Muscle of leg (tissue), 11 donors: ENCODE data around the gene SLC18B1. TPM values are rescaled to one million over a fixed set of nuclear protein-coding genes. Genes with fewer than 3 reads are reported as not detected.
A peak's percentile ranks its signal among the peaks of the same experiment; 100 is the strongest.
"Not testable (repeated sequence)": the region's sequence is repeated elsewhere in the genome, so short reads cannot be mapped to it uniquely, and the experiment has no call there.

Experiments
- DNase-seq: peaks from one replicate; pipeline ENCODE4 v3.0.0; 2013
- H3K27ac ChIP-seq: one replicate; pipeline ENCODE4 v1.5.1; 2013; ENCODE audit warnings: mild to moderate bottlenecking, low read length, control low read depth
- H3K27me3 ChIP-seq: one replicate; pipeline ENCODE4 v1.6.1; 2013; ENCODE audit warnings: low read length; ENCODE audit not compliant: control insufficient read depth, insufficient read depth
- H3K36me3 ChIP-seq: one replicate; pipeline ENCODE4 v1.6.1; 2013; ENCODE audit warnings: low read length; ENCODE audit not compliant: control insufficient read depth, insufficient read depth
- H3K4me1 ChIP-seq: one replicate; pipeline ENCODE4 v1.6.1; 2013; ENCODE audit warnings: low read length; ENCODE audit not compliant: control insufficient read depth, insufficient read depth
- H3K4me3 ChIP-seq: one replicate; pipeline ENCODE4 v1.5.1; 2013; ENCODE audit warnings: low read length, control low read depth
- H3K9me3 ChIP-seq: replicated peaks from 2 replicates; pipeline ENCODE4 v1.6.1; 2013; ENCODE audit warnings: low read depth, low read length; ENCODE audit not compliant: control insufficient read depth
- WGBS: methylation state at CpG from one replicate; pipeline ENCODE4 v1.1.5; 2013; ENCODE audit warnings: missing lambda C conversion rate; ENCODE audit not compliant: insufficient coverage; 5-methylcytosine and 5-hydroxymethylcytosine counted together
- polyA plus RNA-seq, 8 donors: library from polyadenylated mRNA; unstranded; fragments of 120-200 nt; gene quantifications; one replicate each; pipeline versions ENCODE4 v1.2.1 to v1.2.3, GENCODE V29; 2013; ENCODE audit warnings: inconsistent platforms in 1 of 8, low replicate concordance in 1 of 8; ENCODE audit not compliant: insufficient read length in 8 of 8, insufficient read depth in 1 of 8
- total RNA-seq: library from RNA; stranded (reverse); fragments of 120-200 nt; gene quantifications from one replicate; pipeline ENCODE4 v1.2.4, GENCODE V29; 2013

The SLC18B1 gene
- total and polyA plus RNA-seq, 9 donors, result 8.0 to 14.2 (median 10.8) TPM

- H3K4me1 ChIP-seq, result not testable (repeated sequence)
- 86% methylated on average over 6 of the region's 8 CpGs for WGBS
Observed at GRCh38 chr6:132777881-132778280, 20.6 kb downstream of the SLC18B1 start.

GRCh38 chr6:132768051-132768517 lies 30.4 kb downstream of the SLC18B1 start:
- H3K27ac ChIP-seq, result no peak overlapping the region
- H3K4me1 ChIP-seq, result no peaks in the 10 kb centered on the region
- no peak overlapping the region for H3K4me3 ChIP-seq
- DNase-seq, result peak; percentile 39
- H3K36me3 ChIP-seq, result no peaks in the 10 kb centered on the region
- WGBS, result 35% methylated on average over 5 of the region's 6 CpGs
- H3K27me3 ChIP-seq, result no peaks in the 10 kb centered on the region
- H3K9me3 ChIP-seq, result no peaks in the 10 kb centered on the region

More at GRCh38 chr6:132777881-132778280, 20.6 kb downstream of the SLC18B1 start:
- not testable (repeated sequence) for H3K27me3 ChIP-seq, DNase-seq, H3K27ac ChIP-seq, H3K9me3 ChIP-seq, H3K4me3 ChIP-seq
- H3K36me3 ChIP-seq, result peaks cover 12% of the 10 kb centered on the region

- no CpG with 5 or more reads among the region's 1 CpG for WGBS
Observed at GRCh38 chr6:132765560-132765959, 32.9 kb downstream of the SLC18B1 start.

GRCh38 chr6:132764370-132764769 lies 34.1 kb downstream of the SLC18B1 start:
- H3K27ac ChIP-seq, result no peak overlapping the region
- H3K9me3 ChIP-seq, result no peaks in the 10 kb centered on the region
- no peaks in the 10 kb centered on the region for H3K4me1 ChIP-seq
- DNase-seq, result no peak
- H3K4me3 ChIP-seq, result no peak overlapping the region
- no peaks in the 10 kb centered on the region for H3K36me3 ChIP-seq
- H3K27me3 ChIP-seq, result no peaks in the 10 kb centered on the region

More at GRCh38 chr6:132765560-132765959, 32.9 kb downstream of the SLC18B1 start:
- H3K27me3 ChIP-seq, result no peaks in the 10 kb centered on the region
- no peak for DNase-seq
- no peaks in the 10 kb centered on the region for H3K9me3 ChIP-seq
- no peaks in the 10 kb centered on the region for H3K36me3 ChIP-seq
- H3K4me1 ChIP-seq, result no peaks in the 10 kb centered on the region
- H3K4me3 ChIP-seq, result no peak overlapping the region
- H3K27ac ChIP-seq, result no peak overlapping the region

GRCh38 chr6:132763269-132763668 lies 35.2 kb downstream of the SLC18B1 start:
- no peaks in the 10 kb centered on the region for H3K4me1 ChIP-seq
- no peaks in the 10 kb centered on the region for H3K27me3 ChIP-seq
- no peak overlapping the region for H3K27ac ChIP-seq
- peak; percentile 27 for DNase-seq
- H3K36me3 ChIP-seq, result no peaks in the 10 kb centered on the region
- H3K9me3 ChIP-seq, result no peaks in the 10 kb centered on the region
- no peak overlapping the region for H3K4me3 ChIP-seq
- 89% methylated on average over 1 of the region's 2 CpGs for WGBS

GRCh38 chr6:132760256-132760655 lies 38.2 kb downstream of the SLC18B1 start:
- H3K27me3 ChIP-seq, result no peaks in the 10 kb centered on the region
- H3K27ac ChIP-seq, result no peak overlapping the region
- H3K4me3 ChIP-seq, result no peak overlapping the region
- H3K4me1 ChIP-seq, result no peaks in the 10 kb centered on the region
- no CpG with 5 or more reads among the region's 3 CpGs for WGBS
- no peaks in the 10 kb centered on the region for H3K36me3 ChIP-seq
- no peak for DNase-seq
- H3K9me3 ChIP-seq, result no peaks in the 10 kb centered on the region

- H3K27me3 ChIP-seq, result no peaks in the 10 kb centered on the region
- H3K9me3 ChIP-seq, result no peaks in the 10 kb centered on the region
- no peaks in the 10 kb centered on the region for H3K4me1 ChIP-seq
- no peak for DNase-seq
- H3K36me3 ChIP-seq, result no peaks in the 10 kb centered on the region
- H3K27ac ChIP-seq, result no peak overlapping the region
- WGBS, result no CpG with 5 or more reads among the region's 2 CpGs
- no peak overlapping the region for H3K4me3 ChIP-seq
Observed at GRCh38 chr6:132758689-132759088, 39.7 kb downstream of the SLC18B1 start.

GRCh38 chr6:132752255-132752654 lies 46.2 kb downstream of the SLC18B1 start:
- H3K27ac ChIP-seq, result no peak overlapping the region
- no peak for DNase-seq

GRCh38 chr6:132751828-132752227 lies 46.6 kb downstream of the SLC18B1 start:
- Histone ChIP-seq H3K27ac (no peak overlapping the region), H3K4me1 (no peaks in the 10 kb centered on the region), H3K27me3 (no peaks in the 10 kb centered on the region), H3K4me3 (no peak overlapping the region), H3K9me3 (no peaks in the 10 kb centered on the region), H3K36me3 (no peaks in the 10 kb centered on the region)
- no peak for DNase-seq
- no CpG with 5 or more reads among the region's 1 CpG for WGBS

More at GRCh38 chr6:132752255-132752654, 46.2 kb downstream of the SLC18B1 start:
- no peaks in the 10 kb centered on the region for H3K4me1 ChIP-seq
- no peaks in the 10 kb centered on the region for H3K36me3 ChIP-seq
- no peak overlapping the region for H3K4me3 ChIP-seq
- no peaks in the 10 kb centered on the region for H3K9me3 ChIP-seq
- WGBS, result 33% methylated on average over 1 of the region's 1 CpG
- H3K27me3 ChIP-seq, result no peaks in the 10 kb centered on the region

GRCh38 chr6:132751306-132751705 lies 47.1 kb downstream of the SLC18B1 start:
- H3K27ac ChIP-seq, result no peak overlapping the region
- peak; percentile 5 for DNase-seq
- H3K27me3 ChIP-seq, result no peaks in the 10 kb centered on the region
- no peaks in the 10 kb centered on the region for H3K4me1 ChIP-seq
- H3K9me3 ChIP-seq, result no peaks in the 10 kb centered on the region
- H3K4me3 ChIP-seq, result no peak overlapping the region
- no peaks in the 10 kb centered on the region for H3K36me3 ChIP-seq
- WGBS, result no CpG with 5 or more reads among the region's 4 CpGs
